Prostate gland (tissue), 2 donors: ENCODE data around the gene FAIM2. TPM values are rescaled to one million over a fixed set of nuclear protein-coding genes. Genes with fewer than 3 reads are reported as not detected.

ENCODE experiments used
- DNase-seq: peaks from one replicate; pipeline ENCODE4 v3.0.0-alpha.2; 2019; ENCODE audit warnings: low spot score
- H3K27ac ChIP-seq, 2 donors: fragments of 200-600 bp; sonication (generic); 2 replicates each; pipeline ENCODE4 v1.5.1; 2017 to 2019
- H3K27me3 ChIP-seq: fragments of 200-600 bp; sonication (generic); replicated peaks from 2 replicates; pipeline ENCODE4 v1.5.1; 2019; ENCODE audit not compliant: insufficient read depth
- H3K36me3 ChIP-seq, 2 donors: fragments of 200-600 bp; sonication (generic); 1 replicate in 1 of 2; 2 replicates in 1 of 2; pipeline versions ENCODE4 v1.5.1 to v1.8.1; 2017 to 2019
- H3K4me1 ChIP-seq: fragments of 200-600 bp; sonication (generic); replicated peaks from 2 replicates; pipeline ENCODE4 v1.5.1; 2019
- H3K4me3 ChIP-seq, 2 donors: fragments of 200-600 bp; sonication (generic); 2 replicates each; pipeline ENCODE4 v1.5.1; 2017 to 2019
- H3K9me3 ChIP-seq: fragments of 200-600 bp; sonication (generic); 2 replicates; pipeline ENCODE4 v1.5.1; 2017
- POLR2A ChIP-seq: fragments of 450-650 bp; IDR thresholded peaks from one replicate; pipeline ENCODE4 v1.6.1; 2016; ENCODE audit warnings: antibody characterized with exemption, mild to moderate bottlenecking
- POLR2AphosphoS5 ChIP-seq: sonication (generic); formaldehyde crosslinking; IDR thresholded peaks from one replicate; pipeline ENCODE4 v1.6.1; 2017; ENCODE audit warnings: antibody characterized with exemption
- WGBS: methylation state at CpG from one replicate; pipeline ENCODE4 v1.1.5; 2018; 5-methylcytosine and 5-hydroxymethylcytosine counted together
- intact Hi-C: fragments of 100-400 bp; cut with DNase I; formaldehyde crosslinking; loops from one replicate; pipeline ENCODE4 v1.14.2; 2022
- total RNA-seq, 2 donors: library from RNA; depleted of rRNA; stranded (reverse); fragments of >200 nt; gene quantifications; one replicate each; pipeline ENCODE4 v1.1.0, GENCODE V29; 2016
- TF ChIP-seq, protein P1 (sequence below), 4 experiments: fragments of 200-600 bp in 2 of 4; fragments of 450-650 bp in 2 of 4; sonication (generic) in 2 of 4; IDR thresholded peaks; 1 replicate in 3 of 4; 2 replicates in 1 of 4; pipeline ENCODE4 v1.5.1; 2016 to 2019; ENCODE audit warnings: antibody characterized with exemption in 4 of 4, mild to moderate bottlenecking in 2 of 4, moderate library complexity in 2 of 4

The FAIM2 gene
- total RNA-seq, 2 donors from 2014 or later: 2.8 to 12.0 TPM

DNA sequence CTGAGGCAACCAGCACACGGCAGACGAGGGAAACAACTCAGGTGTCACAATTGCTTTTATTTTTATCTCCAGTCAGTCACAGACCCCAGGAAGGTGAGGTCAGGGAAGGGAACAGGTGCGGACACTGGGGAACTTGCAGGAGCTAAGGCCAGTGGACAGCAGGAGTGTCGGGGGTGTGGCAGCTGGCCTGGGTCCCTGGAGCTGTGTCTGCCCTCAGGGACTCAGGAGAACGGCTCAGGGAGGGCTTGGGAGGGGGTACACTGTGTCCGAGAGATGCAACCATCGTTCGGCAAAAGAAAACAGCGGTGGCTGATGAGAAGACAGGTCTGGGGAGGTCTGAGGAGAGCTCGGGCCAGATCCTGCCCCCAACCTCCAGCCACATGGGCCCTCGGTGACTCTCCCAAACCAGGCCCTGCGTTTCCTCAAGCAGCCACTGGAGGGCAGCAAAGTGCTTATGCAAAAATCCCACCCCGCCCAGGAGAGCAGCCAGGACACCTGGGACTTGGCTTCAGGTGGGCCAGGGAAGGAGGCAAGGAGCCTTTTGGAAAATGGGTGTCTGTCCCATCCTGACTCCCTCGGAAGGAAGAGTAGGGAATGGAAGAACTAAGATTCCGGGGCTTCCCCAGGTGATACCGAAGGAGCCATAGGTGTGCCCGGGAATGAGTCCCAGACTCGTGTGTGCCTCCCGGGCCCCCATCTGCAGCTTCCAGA lies 36.7 kb downstream of the FAIM2 start:
- no peak overlapping the region for H3K27ac ChIP-seq
- WGBS: 24% methylated on average over 19 of the region's 19 CpGs
- intact Hi-C loops: loop anchor here (5.0 kb wide), 2 partner anchors 100 to 195 kb away; no protein-coding TSS in a partner anchor

DNA sequence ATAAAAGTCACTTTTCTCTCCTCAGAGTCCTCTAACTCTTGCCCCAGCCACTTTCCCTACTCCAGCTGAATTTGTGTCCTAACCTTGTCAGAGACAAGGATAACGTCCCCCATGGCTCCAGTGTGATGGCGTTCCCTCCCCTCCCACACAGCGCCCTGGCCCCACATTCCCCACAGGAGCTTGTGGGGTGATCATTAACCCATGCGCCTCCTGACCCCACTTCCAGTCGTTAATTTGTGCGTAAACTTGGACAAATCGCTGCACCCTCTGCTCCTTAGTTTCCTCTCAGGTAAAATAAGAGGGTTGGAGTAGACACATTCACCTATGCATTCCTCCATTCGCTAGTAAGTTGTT lies 37.9 kb downstream of the FAIM2 start:
- no peak for DNase-seq
- intact Hi-C loops: loop anchor here (5.0 kb wide), 2 partner anchors 102 to 197 kb away; no protein-coding TSS in a partner anchor
- no peak overlapping the region for H3K27ac ChIP-seq
- no peaks in the 10 kb centered on the region for H3K36me3 ChIP-seq
- H3K4me1 ChIP-seq: peaks cover 8% of the 10 kb centered on the region
- no peaks in the 10 kb centered on the region for H3K9me3 ChIP-seq
- H3K4me3 ChIP-seq: no peak overlapping the region
- no peaks in the 10 kb centered on the region for H3K27me3 ChIP-seq
- TF ChIP-seq, protein P1, sequence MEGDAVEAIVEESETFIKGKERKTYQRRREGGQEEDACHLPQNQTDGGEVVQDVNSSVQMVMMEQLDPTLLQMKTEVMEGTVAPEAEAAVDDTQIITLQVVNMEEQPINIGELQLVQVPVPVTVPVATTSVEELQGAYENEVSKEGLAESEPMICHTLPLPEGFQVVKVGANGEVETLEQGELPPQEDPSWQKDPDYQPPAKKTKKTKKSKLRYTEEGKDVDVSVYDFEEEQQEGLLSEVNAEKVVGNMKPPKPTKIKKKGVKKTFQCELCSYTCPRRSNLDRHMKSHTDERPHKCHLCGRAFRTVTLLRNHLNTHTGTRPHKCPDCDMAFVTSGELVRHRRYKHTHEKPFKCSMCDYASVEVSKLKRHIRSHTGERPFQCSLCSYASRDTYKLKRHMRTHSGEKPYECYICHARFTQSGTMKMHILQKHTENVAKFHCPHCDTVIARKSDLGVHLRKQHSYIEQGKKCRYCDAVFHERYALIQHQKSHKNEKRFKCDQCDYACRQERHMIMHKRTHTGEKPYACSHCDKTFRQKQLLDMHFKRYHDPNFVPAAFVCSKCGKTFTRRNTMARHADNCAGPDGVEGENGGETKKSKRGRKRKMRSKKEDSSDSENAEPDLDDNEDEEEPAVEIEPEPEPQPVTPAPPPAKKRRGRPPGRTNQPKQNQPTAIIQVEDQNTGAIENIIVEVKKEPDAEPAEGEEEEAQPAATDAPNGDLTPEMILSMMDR (IDR thresholded peaks at IDR 0.05): no peak
- TF ChIP-seq POLR2A (no peak), POLR2AphosphoS5 (no peak)
- 80% methylated on average over 8 of the region's 8 CpGs for WGBS

More for the DNA sequence above, 36.7 kb downstream of the FAIM2 start:
- DNase-seq: peak; percentile 72
- Histone ChIP-seq H3K4me1 (peaks cover 8% of the 10 kb centered on the region), H3K4me3 (no peak overlapping the region), H3K36me3 (no peaks in the 10 kb centered on the region), H3K27me3 (no peaks in the 10 kb centered on the region), H3K9me3 (no peaks in the 10 kb centered on the region)
- TF ChIP-seq POLR2A: no peak
- peak; percentile 64 for TF ChIP-seq POLR2AphosphoS5
- TF ChIP-seq, protein P1 (IDR thresholded peaks at IDR 0.05): peak; percentile 93 to 96 (median 95)

DNA sequence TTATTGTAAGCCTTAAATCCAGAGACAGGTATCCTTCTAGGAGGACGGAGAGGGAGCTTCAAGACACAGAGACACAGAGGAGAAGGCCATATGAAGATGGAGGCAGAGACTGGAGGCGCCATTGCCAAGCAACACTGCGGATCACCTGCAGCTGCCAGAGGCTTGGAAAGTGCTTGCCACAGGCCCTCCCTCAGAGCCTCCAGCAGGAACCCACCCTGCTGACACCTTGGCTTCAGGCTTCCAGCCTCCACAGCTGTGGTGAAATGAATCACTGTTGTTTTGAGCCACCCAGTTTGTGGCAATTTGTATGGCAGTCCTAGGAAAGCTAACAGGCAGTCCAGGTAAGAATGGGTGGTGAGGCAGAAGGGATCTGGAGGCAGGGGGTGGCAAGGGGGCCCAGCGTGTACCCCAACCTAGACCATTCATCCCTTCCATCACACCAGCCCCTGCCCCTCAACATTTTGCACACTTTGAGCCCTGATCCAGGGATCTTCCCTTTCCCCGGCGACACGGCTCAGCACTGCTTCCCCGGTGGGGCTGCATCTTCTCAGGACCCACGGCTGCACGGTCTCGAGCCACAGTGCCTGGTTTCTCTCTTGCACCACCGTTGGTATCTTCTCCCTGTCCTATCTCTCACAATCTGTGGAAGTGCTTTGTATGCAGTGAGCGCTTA lies 38.5 kb downstream of the FAIM2 start:
- Histone ChIP-seq H3K4me1 (peaks cover 8% of the 10 kb centered on the region), H3K27me3 (no peaks in the 10 kb centered on the region), H3K4me3 (no peak overlapping the region), H3K27ac (no peak overlapping the region), H3K36me3 (no peaks in the 10 kb centered on the region), H3K9me3 (no peaks in the 10 kb centered on the region)
- intact Hi-C loops: loop anchor here (5.0 kb wide), 2 partner anchors 102 to 197 kb away; no protein-coding TSS in a partner anchor
- DNase-seq: no peak
- 91% methylated on average over 13 of the region's 13 CpGs for WGBS
- no peak for TF ChIP-seq POLR2A
- TF ChIP-seq, protein P1 (IDR thresholded peaks at IDR 0.05): no peak
- no peak for TF ChIP-seq POLR2AphosphoS5

DNA sequence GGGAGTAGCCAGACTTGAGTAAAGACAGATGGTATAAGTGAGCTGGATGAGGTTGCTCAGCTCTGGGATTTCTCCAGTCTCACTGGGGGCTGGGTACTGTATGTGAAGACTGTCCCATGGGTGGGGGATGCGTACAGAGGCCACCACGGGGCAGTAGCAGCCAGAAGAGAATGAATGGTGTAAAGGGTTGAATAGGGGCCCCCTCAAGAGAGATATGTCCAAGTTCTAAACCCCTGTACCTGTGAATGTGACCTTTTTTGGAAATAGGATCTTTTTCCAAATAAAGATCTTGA lies 39.0 kb downstream of the FAIM2 start:
- no peak overlapping the region for H3K4me3 ChIP-seq
- peaks cover 8% of the 10 kb centered on the region for H3K4me1 ChIP-seq
- no peak for DNase-seq
- no peaks in the 10 kb centered on the region for H3K27me3 ChIP-seq
- intact Hi-C loops: loop anchor here (5.0 kb wide), 2 partner anchors 103 to 198 kb away; no protein-coding TSS in a partner anchor
- H3K27ac ChIP-seq: no peak overlapping the region
- no peaks in the 10 kb centered on the region for H3K36me3 ChIP-seq
- no peaks in the 10 kb centered on the region for H3K9me3 ChIP-seq
- WGBS: 60% methylated on average over 2 of the region's 2 CpGs
- no peak for TF ChIP-seq POLR2AphosphoS5
- TF ChIP-seq POLR2A: no peak
- TF ChIP-seq, protein P1 (IDR thresholded peaks at IDR 0.05): no peak
